Activated naive CD8-positive, alpha-beta T cell treated with anti-CD3 and anti-CD28 coated beads for 36 hours (primary cell): ENCODE data around the gene INCA1. TPM values are rescaled to one million over a fixed set of nuclear protein-coding genes. Genes with fewer than 3 reads are reported as not detected.

Experiments
- DNase-seq: peaks from one replicate; pipeline ENCODE4 v3.0.0; 2021
- H3K27ac Mint-ChIP-seq: one replicate; pipeline ENCODE4 v1.8.0; 2022; ENCODE audit warnings: mild to moderate bottlenecking, moderate library complexity, mixed read lengths
- H3K27me3 Mint-ChIP-seq: one replicate; pipeline ENCODE4 v1.8.0; 2022; ENCODE audit warnings: mild to moderate bottlenecking, mixed read lengths
- H3K36me3 Mint-ChIP-seq: one replicate; pipeline ENCODE4 v1.8.0; 2021; ENCODE audit warnings: mild to moderate bottlenecking, mixed read lengths
- H3K4me1 Mint-ChIP-seq: one replicate; pipeline ENCODE4 v1.8.0; 2021; ENCODE audit warnings: mixed read lengths
- H3K4me3 Mint-ChIP-seq: one replicate; pipeline ENCODE4 v1.8.0; 2022; ENCODE audit warnings: mild to moderate bottlenecking, moderate library complexity, mixed read lengths
- H3K9me3 Mint-ChIP-seq: one replicate; pipeline ENCODE4 v1.8.0; 2022; ENCODE audit warnings: mixed read lengths
- total RNA-seq, 2 experiments: library from RNA; stranded (reverse); gene quantifications; one replicate each; pipeline ENCODE4 v1.2.3, GENCODE V29; 2021

Gene INCA1
- total RNA-seq, 2 experiments from 2014 or later: 0.29 to 0.36 TPM

DNA sequence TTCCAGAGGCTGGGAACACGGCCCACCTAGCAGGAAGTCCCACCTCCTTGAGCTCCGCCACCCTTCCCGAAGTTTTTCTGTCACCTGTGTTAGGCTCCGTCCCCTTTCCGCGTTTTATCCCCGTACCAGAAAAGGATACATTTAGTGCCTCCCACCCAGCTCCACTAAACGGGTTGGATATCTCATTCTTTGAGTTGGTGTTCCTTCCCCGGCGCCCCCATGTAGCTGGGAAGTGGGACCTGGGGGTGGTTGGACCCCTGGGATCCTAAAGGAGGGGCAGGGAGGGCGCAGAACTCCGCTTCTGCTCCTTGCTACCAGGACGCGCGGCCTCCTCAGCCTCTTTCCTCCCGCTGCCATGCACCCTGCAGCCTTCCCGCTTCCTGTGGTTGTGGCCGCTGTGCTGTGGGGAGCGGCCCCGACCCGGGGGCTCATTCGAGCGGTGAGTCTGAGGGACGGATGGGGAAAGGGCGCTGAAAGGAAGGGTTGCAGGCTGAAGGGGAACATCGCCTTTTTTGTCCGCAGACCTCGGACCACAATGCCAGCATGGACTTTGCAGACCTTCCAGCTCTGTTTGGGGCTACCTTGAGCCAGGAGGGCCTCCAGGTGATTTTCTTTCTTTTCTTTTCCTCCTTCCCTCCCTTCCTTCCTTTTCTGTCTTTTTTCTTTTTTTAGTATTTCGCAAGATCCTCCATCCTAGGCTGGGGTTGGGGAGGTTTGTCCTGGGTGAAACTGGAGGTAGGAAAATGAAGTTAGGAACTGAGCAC, 56.6 kb downstream of the INCA1 start:
- H3K9me3 Mint-ChIP-seq: no peaks in the 10 kb centered on the region
- peak overlapping the region; percentile 99 for H3K27ac Mint-ChIP-seq
- peaks cover 16% of the 10 kb centered on the region for H3K27me3 Mint-ChIP-seq
- peak overlapping the region; percentile 97 for H3K4me3 Mint-ChIP-seq
- DNase-seq: peak; percentile 61
- H3K36me3 Mint-ChIP-seq: peaks cover 67% of the 10 kb centered on the region
- H3K4me1 Mint-ChIP-seq: peaks cover 57% of the 10 kb centered on the region

GRCh38 chr17:4939796-4940554, 57.3 kb downstream of the INCA1 start, which contains the start of the genes RNF167 and SLC25A11:
Gene RNF167 (plus strand): TSS chr17:4940268. CDS start chr17:4940910, 642 bp downstream.
Gene SLC25A11 (minus strand): TSS chr17:4940046. CDS start chr17:4939910, 136 bp downstream.
- peak within 1 kb of the TSS; percentile 99 for H3K27ac Mint-ChIP-seq
- H3K4me3 Mint-ChIP-seq: peak within 1 kb of the TSS; percentile 97
- DNase-seq: peak; percentile 98
- H3K9me3 Mint-ChIP-seq: no peaks in the 10 kb centered on the region
- H3K36me3 Mint-ChIP-seq: peaks cover 59% of the 10 kb centered on the region
- peaks cover 9% of the 10 kb centered on the region for H3K27me3 Mint-ChIP-seq
- peaks cover 50% of the 10 kb centered on the region for H3K4me1 Mint-ChIP-seq

DNA sequence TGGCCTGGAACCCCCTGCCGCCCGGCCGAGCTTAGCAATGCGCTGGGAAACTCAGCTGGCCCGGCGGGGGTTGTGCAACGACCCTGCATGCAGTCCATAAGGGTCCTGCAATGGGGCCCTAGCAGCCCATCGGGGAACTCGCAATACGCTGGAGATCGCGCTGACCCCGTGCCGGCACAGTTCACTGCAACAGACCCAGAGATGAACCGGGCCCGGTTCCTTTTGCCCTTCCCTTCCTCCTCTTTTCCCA, 57.9 kb downstream of the INCA1 start:
- peaks cover 4% of the 10 kb centered on the region for H3K27me3 Mint-ChIP-seq
- DNase-seq: no peak
- no peaks in the 10 kb centered on the region for H3K9me3 Mint-ChIP-seq
- H3K4me3 Mint-ChIP-seq: peak overlapping the region; percentile 97
- H3K36me3 Mint-ChIP-seq: peaks cover 56% of the 10 kb centered on the region
- peaks cover 47% of the 10 kb centered on the region for H3K4me1 Mint-ChIP-seq
- peak overlapping the region; percentile 99 for H3K27ac Mint-ChIP-seq

- Mint-ChIP-seq H3K9me3 (no peaks in the 10 kb centered on the region), H3K36me3 (peaks cover 51% of the 10 kb centered on the region), H3K27ac (peak overlapping the region; percentile 99), H3K27me3 (peaks cover 3% of the 10 kb centered on the region), H3K4me3 (peak overlapping the region; percentile 97), H3K4me1 (peaks cover 47% of the 10 kb centered on the region)
- DNase-seq: no peak
These were observed 58.4 kb downstream of the INCA1 start for GRCh38 chr17:4938688-4939545.

Other genes starting within 250 kb of the INCA1 start
- gene TM4SF5, start 225.6 kb downstream of the INCA1 start, total RNA-seq: not detected
- gene VMO1, start 211.2 kb downstream of the INCA1 start, total RNA-seq: not detected
- not detected for gene GLTPD2, start 208.6 kb downstream of the INCA1 start, total RNA-seq
- gene PSMB6, start 201.4 kb downstream of the INCA1 start, total RNA-seq: 100 to 1,000 TPM; 146 to 154 TPM
- gene PLD2, start 190.4 kb downstream of the INCA1 start, total RNA-seq: 1 to 10 TPM; 4.2 to 5.4 TPM
- gene MINK1, start 164.2 kb downstream of the INCA1 start, total RNA-seq: 10 to 100 TPM; 34.7 to 37.7 TPM
- 1 to 10 TPM; 2.2 to 2.3 TPM for gene C17orf107, start 98.0 kb downstream of the INCA1 start, total RNA-seq
- gene CHRNE, start 94.4 kb downstream of the INCA1 start, total RNA-seq: under 1 TPM; 0.42 to 0.47 TPM
- not detected for gene GP1BA, start 65.2 kb downstream of the INCA1 start, total RNA-seq
- gene SLC25A11, start 57.5 kb downstream of the INCA1 start, total RNA-seq: 10 to 100 TPM; 80.9 to 89.3 TPM
- gene RNF167, start 57.3 kb downstream of the INCA1 start, total RNA-seq: 100 to 1,000 TPM; 165 to 166 TPM
- gene PFN1, start 49.0 kb downstream of the INCA1 start, total RNA-seq: 1,000 to 10,000 TPM; 1,791 to 1,802 TPM
- 10 to 100 TPM; 27.8 to 30.7 TPM for gene ENO3, start 46.4 kb downstream of the INCA1 start, total RNA-seq
- 10 to 100 TPM; 62.2 to 63.6 TPM for gene SPAG7, start 29.7 kb downstream of the INCA1 start, total RNA-seq
- gene CAMTA2, start 9.8 kb downstream of the INCA1 start, total RNA-seq: 100 to 1,000 TPM; 107 to 108 TPM
- 10 to 100 TPM; 49.9 to 51.1 TPM for gene KIF1C, start 428 bp upstream of the INCA1 start, total RNA-seq
- gene SLC52A1, start 37.9 kb upstream of the INCA1 start, total RNA-seq: not detected
- gene ZFP3, start 80.9 kb upstream of the INCA1 start, total RNA-seq: 1 to 10 TPM; 2.3 to 2.4 TPM
- gene ZNF232, start 114.4 kb upstream of the INCA1 start, total RNA-seq: 10 to 100 TPM; 24.0 to 27.5 TPM
- gene USP6, start 118.5 kb upstream of the INCA1 start, total RNA-seq: under 1 TPM; 0.04 to 0.10 TPM
- 1 to 10 TPM; 6.8 to 7.7 TPM for gene ZNF594, start 194.3 kb upstream of the INCA1 start, total RNA-seq
- gene SCIMP, start 237.3 kb upstream of the INCA1 start, total RNA-seq: not detected